Stromal cell of bone marrow (primary cell): Measurements from ENCODE around the gene ELL2.

Experiments
- DNase-seq: peaks from one replicate; pipeline ENCODE4 v3.0.0-alpha.2; 2012; ENCODE audit warnings: low read depth

The ELL2 gene

GRCh38 chr5:95956021-95956899 is 5.4 kb downstream of the ELL2 start:
- no peak for DNase-seq

DNA sequence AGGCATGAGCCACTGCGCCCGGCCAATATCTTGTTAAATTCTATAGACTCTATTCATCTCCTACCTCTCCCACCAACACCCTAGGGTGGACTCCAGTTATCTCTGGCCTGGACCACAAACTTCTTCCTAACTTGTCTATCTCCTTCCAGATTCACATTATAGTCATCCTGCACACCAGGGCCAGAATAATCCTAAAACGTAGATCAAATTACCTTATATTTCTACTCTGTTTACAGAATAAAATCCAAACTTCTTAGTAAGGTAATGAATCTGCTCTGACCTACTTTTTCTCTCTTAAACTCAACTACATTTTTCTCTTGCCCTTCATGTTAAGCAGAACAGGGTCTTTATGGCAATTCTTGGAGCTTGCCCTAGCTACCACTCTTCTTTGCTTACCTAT is 6.9 kb downstream of the ELL2 start:
- DNase-seq = no peak

- DNase-seq = no peak
Observed at GRCh38 chr5:95953021-95953702, 8.5 kb downstream of the ELL2 start.

GRCh38 chr5:95951916-95952315 is 9.7 kb downstream of the ELL2 start:
- DNase-seq = no peak

GRCh38 chr5:95949810-95950209 is 11.8 kb downstream of the ELL2 start:
- DNase-seq = no peak

DNA sequence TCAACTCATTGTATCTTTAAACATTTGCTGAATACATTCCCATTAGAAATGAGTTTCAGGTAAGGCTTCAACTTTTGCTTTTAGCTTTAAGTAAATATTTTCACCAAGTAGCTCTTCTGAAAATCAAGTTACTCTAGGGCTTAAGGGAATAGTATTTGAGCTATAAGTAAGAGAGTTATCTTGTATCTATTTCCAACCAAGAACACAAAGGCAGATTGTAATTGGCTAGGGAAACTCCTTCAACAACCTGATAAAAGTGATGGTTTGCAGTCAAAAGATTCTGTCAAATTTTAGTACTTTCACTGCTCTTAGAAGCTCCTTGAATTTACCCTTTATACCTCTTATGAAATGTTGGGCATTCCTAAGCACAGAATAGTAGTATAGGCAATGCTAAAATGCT is 13.0 kb downstream of the ELL2 start:
- DNase-seq = no peak

DNA sequence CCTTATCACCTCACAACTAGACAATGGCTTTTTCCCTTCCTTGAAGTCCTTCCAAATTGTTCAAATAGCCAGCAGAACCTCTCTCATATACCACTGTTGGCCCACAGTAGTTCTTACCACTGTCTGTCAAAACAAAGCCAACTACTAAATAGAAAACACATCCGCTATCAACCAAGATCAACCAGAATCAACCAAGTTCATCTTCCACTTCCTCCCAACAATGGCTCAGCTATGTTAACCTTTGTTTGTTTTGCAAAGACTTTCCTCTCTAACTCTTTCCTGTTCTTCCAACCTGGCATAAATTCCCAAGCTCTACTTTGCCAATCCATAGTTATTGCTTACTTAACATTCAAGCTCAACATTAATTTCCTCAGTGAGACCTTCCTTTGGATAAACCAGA is 15.2 kb downstream of the ELL2 start:
- DNase-seq = no peak

DNA sequence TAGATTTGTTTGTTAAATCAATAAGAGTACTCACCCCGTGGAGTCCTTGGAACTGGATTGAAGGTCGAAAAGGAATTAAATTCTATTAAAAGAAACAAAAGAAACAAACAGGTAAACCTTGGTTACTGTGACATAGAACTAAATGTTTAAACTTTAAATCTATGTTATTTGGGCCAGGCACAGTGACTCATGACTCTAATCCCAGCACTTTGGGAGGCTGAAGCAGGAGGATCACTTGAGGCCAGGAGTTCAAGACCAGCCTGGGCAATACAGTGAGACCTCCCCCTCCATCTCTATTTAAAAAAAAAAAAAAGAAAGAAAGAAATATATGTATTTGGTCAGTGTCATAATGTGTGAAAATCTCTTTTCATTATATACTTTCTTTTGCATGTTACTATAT is 18.7 kb downstream of the ELL2 start:
- DNase-seq = no peak

GRCh38 chr5:95942414-95942813 is 19.2 kb downstream of the ELL2 start:
- DNase-seq = no peak

DNA sequence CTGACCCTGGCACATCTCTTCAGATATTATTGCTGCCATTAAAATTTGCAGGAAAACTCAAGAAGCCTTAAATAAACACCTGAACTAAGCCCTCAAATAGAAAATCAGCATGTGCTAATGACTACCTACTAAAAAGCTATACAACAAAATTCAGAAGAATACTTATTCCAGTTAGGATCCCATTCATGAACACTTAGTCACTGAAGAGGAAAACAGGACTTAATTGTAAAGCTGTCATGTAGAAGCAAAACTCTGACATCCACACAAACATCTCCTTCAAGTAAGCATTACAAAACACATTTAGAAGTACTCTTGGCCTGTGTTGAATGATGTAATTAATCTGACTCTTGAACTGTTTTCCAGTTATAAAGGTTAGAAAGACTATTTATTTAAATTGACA is 19.9 kb downstream of the ELL2 start:
- DNase-seq = no peak

DNA sequence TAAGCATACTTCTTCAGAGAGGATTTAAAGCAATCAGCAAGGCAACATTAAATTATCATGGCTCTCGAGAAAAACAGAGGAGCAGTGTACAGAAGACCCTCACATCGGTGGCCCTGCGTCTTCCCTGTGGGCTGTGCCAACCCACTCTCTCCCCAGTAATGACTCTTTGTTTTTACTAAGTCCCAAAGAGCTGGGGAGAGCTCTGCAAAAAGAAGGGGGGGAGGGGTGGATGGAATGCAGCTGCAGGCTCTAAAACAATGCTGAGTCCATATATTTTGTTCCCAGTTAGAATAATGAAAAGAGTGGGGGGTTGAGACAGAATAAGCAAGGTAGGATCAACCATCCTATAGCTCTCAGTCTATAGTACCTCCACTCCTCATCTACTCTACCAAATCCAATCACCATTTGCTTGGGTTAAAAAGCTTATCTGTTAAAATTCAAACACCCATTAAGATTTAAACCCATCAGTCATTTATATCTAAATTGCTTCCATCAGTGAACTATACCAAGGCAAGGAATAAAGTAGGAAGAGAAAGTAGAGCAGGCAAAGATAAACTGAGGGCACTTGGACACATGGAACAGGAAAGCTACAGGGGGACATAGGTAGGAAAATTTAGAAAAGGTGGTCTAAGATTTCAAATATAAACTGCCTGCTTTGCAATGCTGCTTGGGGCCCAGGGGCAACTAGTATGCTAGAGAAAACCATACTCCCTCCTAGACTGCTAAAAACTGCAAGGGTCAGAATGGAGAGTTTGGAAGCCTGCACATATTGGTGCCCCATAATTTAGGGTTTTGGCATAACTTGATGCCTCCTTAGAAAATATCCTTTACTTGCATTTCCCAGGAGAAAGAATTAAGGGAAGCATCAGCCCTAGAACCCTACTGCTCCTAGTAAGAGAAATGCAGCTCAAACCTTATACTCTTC is 20.6 kb downstream of the ELL2 start:
- DNase-seq = no peak

DNA sequence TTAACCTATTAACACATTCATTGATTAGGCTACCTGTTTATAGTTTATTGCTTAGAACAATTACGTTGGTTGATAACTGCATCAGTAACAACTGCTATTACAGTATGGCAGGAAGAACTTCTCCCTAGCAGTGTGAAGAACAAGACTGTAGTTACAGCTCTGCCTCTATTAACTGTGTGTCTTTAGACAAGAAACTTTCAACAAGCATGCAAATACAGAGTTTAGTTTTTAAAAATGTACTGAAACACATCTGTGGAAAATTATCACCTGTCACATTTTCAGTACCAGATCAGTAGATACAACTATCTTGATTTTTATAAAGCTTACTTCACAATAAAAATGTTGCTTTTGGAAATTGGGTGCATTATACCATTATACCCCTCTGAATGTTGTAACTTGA is 22.2 kb downstream of the ELL2 start:
- no peak for DNase-seq

- DNase-seq = no peak
Observed at GRCh38 chr5:95938766-95939165, 22.9 kb downstream of the ELL2 start.

GRCh38 chr5:95938347-95938746 is 23.3 kb downstream of the ELL2 start:
- DNase-seq = no peak

DNA sequence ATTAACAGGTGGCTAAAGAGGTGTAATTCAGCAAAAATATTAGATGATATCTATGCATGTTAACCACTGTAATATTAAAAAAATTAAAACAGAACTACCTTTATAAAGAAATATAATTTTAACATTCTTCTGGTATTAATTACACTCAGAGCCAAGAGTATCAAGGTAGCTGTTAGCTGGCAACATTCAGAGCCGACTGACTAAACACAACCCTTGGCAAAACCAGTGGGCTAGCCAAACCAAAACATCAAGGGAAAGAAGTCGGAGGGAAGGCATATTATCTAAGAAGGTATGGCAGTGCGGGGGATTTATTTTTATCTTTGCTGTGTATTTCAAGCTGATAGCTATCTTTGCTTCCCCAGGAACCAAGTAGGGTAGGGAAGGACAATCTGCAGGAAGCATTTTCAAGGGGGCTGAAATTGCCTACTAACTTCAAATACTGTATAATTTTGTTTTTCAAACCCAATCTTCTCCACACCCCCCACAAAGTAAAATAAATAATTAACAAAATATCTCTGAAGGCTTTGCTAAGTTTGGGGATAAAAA is 24.0 kb downstream of the ELL2 start:
- no peak for DNase-seq

GRCh38 chr5:95936812-95937397 is 24.7 kb downstream of the ELL2 start:
- DNase-seq = no peak

DNA sequence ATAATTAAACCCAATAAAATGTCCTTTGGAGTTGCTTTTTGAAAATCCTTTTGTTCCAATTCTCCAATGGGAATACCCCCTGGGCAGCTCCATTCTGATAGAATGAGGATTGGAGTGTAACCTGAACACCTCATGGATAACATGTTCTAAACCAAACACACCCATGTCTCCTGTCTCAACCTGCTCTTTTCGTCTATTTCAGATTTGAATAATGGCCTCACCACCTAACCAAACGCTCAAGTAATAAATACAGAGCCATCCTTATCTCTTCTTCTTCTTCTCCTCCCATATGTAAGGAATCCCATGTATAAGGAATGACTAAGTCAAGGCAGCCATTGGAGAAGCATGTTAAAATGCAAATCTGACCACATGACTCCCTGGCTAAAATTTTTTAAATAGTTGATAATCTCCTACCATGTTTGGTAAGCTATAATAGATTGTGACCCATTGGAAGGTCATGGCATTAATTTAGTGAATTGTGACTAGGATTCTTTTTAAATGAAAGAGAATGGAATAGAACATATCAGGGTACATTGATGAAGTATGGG is 26.0 kb downstream of the ELL2 start:
- DNase-seq = no peak

- no peak for DNase-seq
Observed at GRCh38 chr5:95934207-95934804, 27.3 kb downstream of the ELL2 start.

DNA sequence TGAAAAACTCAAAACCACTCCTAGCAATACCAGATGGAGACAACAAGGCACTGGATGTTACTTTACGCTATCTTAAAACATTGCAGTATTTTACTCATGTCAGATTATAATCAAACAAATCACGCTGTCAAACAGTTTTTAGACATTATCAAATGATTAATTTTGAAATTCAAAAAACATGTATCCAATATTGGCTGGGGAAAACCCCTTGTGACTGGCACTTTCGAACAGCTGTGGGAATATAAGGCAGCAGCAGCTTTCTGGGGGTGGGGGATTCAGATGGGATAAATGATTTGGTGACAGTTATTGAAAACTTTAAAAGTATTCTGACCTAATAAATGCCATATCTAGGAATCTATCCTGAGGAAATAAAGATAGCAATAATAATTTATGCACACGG is 28.7 kb downstream of the ELL2 start:
- no peak for DNase-seq

DNA sequence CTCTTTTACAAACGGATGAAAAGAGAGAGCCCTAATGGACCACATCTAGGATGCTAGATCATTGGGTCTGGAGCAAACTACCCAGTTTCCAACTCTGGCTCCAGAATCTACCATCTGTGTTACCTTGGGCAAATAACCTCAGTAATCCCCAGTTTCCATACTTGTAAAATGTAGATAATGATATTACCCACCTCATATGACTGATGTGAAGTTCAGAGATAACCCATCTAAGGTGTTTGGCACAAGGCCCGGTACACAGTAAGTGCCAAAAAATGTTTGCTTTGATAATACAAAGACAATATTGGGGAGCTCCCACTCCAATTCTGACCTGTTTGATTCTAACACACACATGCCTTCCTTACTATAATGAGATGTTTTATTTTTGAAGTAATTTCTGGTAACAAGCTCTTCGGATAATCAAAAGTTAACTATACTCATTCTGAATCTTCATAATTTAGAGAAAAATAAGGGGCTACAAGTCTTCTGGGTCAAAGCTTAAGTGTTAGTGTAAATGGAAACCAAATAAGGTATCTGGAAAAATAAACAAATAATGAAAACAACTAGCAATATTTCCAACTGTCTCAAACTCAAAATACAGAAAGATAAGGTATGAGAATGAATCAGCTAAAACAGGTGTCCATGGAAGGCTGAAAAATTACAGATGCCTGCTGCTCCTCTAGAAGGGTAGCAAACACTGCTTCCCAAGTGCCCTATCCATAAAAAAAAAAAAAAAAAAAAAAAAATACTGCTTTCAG is 30.4 kb downstream of the ELL2 start:
- no peak for DNase-seq
